Panc1 (cell line): ENCODE data around the gene MUS81. TPM values are rescaled to one million over a fixed set of nuclear protein-coding genes. Genes with fewer than 3 reads are reported as not detected.

Experiments used
- ATAC-seq: fragments of 200-7000 bp; cut with Tn5 transposase; 2 replicates; pipeline ENCODE4 v1.9.1; 2020; ENCODE audit warnings: mild to moderate bottlenecking, moderate library complexity
- BruUV-seq: library from RNA; stranded (reverse); fragments of 400-500 nt; replicated peaks from 2 replicates; lab custom pipeline; 2021; lab: Mats Ljungman, UMichigan
- CTCF ChIA-PET: fragments of 300-600 bp; sonication (Branson Sonifier 250); formaldehyde crosslinking; loops from one replicate; lab custom pipeline; 2022; ENCODE audit warnings: antibody characterized with exemption; lab: Charles Lee
- POLR2A ChIA-PET: fragments of 300-600 bp; sonication (Branson Sonifier 250); formaldehyde crosslinking; loops from one replicate; lab custom pipeline; 2022; ENCODE audit warnings: antibody characterized with exemption; lab: Charles Lee
- DNase-seq: peaks from one replicate; pipeline ENCODE4 v3.0.0-alpha.2; 2010; ENCODE audit warnings: low read depth, low spot score
- H3K27ac ChIP-seq: 2 replicates; pipeline ENCODE4 v1.5.1; 2011; ENCODE audit warnings: mild to moderate bottlenecking, low read length, inconsistent platforms
- H3K27me3 ChIP-seq: fragments of 200-500 bp; sonication (Bioruptor generic); 2 replicates; pipeline ENCODE4 v1.6.0; 2014; ENCODE audit warnings: low read length, inconsistent platforms; ENCODE audit not compliant: control insufficient read depth, insufficient read depth
- H3K36me3 ChIP-seq: fragments of 200-500 bp; sonication (Bioruptor generic); 2 replicates; pipeline ENCODE4 v1.5.1; 2014; ENCODE audit warnings: inconsistent platforms, mild to moderate bottlenecking, low read length, moderate library complexity; ENCODE audit not compliant: control insufficient read depth, insufficient read depth
- H3K4me1 ChIP-seq: 2 replicates; pipeline ENCODE4 v1.5.1; 2011; ENCODE audit warnings: inconsistent platforms, mild to moderate bottlenecking, low read length, moderate library complexity; ENCODE audit not compliant: control insufficient read depth, insufficient read depth
- H3K4me3 ChIP-seq, 2 experiments: 2 replicates each; pipeline ENCODE4 v1.5.1; 2011 to 2012; ENCODE audit warnings: low read depth in 2 of 2, low read length in 2 of 2, mild to moderate bottlenecking in 2 of 2, inconsistent platforms in 1 of 2, moderate library complexity in 1 of 2
- H3K9me3 ChIP-seq: fragments of 200-500 bp; sonication (Bioruptor generic); 2 replicates; pipeline ENCODE4 v1.5.1; 2014; ENCODE audit warnings: low read depth, mild to moderate bottlenecking, inconsistent platforms, low read length, moderate library complexity; ENCODE audit not compliant: control insufficient read depth, insufficient read depth
- CTCF ChIP-seq: fragments of 450-650 bp; IDR thresholded peaks from 2 replicates; pipeline ENCODE4 v1.5.1; 2017; ENCODE audit warnings: mild to moderate bottlenecking
- POLR2AphosphoS5 ChIP-seq: IDR thresholded peaks from 2 replicates; pipeline ENCODE4 v1.6.1; 2012; ENCODE audit warnings: mild to moderate bottlenecking, low read depth, low read length, moderate library complexity
- REST ChIP-seq, 2 experiments: IDR thresholded peaks; 2 replicates each; pipeline ENCODE4 v1.6.1; 2011 to 2012; ENCODE audit warnings: low read depth in 2 of 2, control low read depth in 1 of 2, low read length in 1 of 2, mild to moderate bottlenecking in 1 of 2, moderate library complexity in 1 of 2; ENCODE audit not compliant: insufficient read depth in 1 of 2
- SIN3A ChIP-seq: IDR thresholded peaks from 2 replicates; pipeline ENCODE4 v1.6.1; 2012; ENCODE audit warnings: low read depth, mild to moderate bottlenecking, low read length, moderate library complexity, borderline replicate concordance; ENCODE audit not compliant: insufficient read depth
- TCF7L2 ChIP-seq: IDR thresholded peaks from 2 replicates; pipeline ENCODE4 v1.6.1; 2011; ENCODE audit warnings: mild to moderate bottlenecking, low read depth, low read length, inconsistent platforms
- in situ Hi-C: cut with HindIII; loops from 2 replicates; pipeline ENCODE4 v1.10.0; 2016; ENCODE audit warnings: low sequenced_read_pairs, low pct_unique_long_range_greater_than_20kb
- intact Hi-C: fragments of 100-400 bp; cut with micrococcal nuclease; formaldehyde crosslinking; loops from one replicate; pipeline ENCODE4 v1.10.0; 2022; ENCODE audit not compliant: unreplicated experiment
- total RNA-seq: library from RNA; stranded (reverse); gene quantifications from one replicate; pipeline ENCODE4 v1.2.1, GENCODE V29; 2021; ENCODE audit not compliant: unreplicated experiment

Gene MUS81
- total RNA-seq, 1 experiment from 2014 or later: 140 TPM

GRCh38 chr11:65865550-65866172, 5.4 kb downstream of the MUS81 start:
- POLR2A ChIA-PET: no interaction called here

GRCh38 chr11:65866509-65867283, 6.5 kb downstream of the MUS81 start:
- no peak for DNase-seq
- in situ Hi-C loops: no loop called here
- H3K9me3 ChIP-seq: no peaks in the 10 kb centered on the region
- ChIA-PET CTCF (no interaction called here), POLR2A (interaction anchor here (0.6 kb wide), 1 partner anchor 31 kb away, joined by 3 read pairs; no protein-coding TSS in a partner anchor)
- BruUV-seq: no TSS peak
- TF ChIP-seq REST (IDR thresholded peaks at IDR 0.05; ENCODE audit: insufficient read depth in 1 of 2, low read depth in 2 of 2, low read length in 1 of 2) (no peak), POLR2AphosphoS5 (peak; percentile 34; the same call in 1 of the 2 replicates), TCF7L2 (no peak), CTCF (no peak), SIN3A (no peak)
- H3K4me1 ChIP-seq: peaks cover 24% of the 10 kb centered on the region
- no peaks in the 10 kb centered on the region for H3K27me3 ChIP-seq
- H3K27ac ChIP-seq: peak overlapping the region; percentile 58
- ATAC-seq: no peak
- intact Hi-C loops: no loop called here
- H3K4me3 ChIP-seq: no peak overlapping the region
- no peaks in the 10 kb centered on the region; the same call in 1 of the 2 replicates for H3K36me3 ChIP-seq

More at GRCh38 chr11:65865550-65866172, 5.4 kb downstream of the MUS81 start:
- H3K4me1 ChIP-seq: peaks cover 26% of the 10 kb centered on the region
- no TSS peak for BruUV-seq
- DNase-seq (no peak), ATAC-seq (no peak)
- TF ChIP-seq SIN3A: no peak
- no peak for TF ChIP-seq TCF7L2
- no peak for TF ChIP-seq CTCF
- no peak overlapping the region for H3K27ac ChIP-seq
- peaks cover 2% of the 10 kb centered on the region for H3K36me3 ChIP-seq
- H3K27me3 ChIP-seq: no peaks in the 10 kb centered on the region
- in situ Hi-C loops: no loop called here
- CTCF ChIA-PET: no interaction called here
- intact Hi-C loops: no loop called here
- H3K9me3 ChIP-seq: no peaks in the 10 kb centered on the region
- no peak overlapping the region for H3K4me3 ChIP-seq
